WTC11 (cell line): ENCODE measurements around the gene ADCY2.

ENCODE experiments used
- CTCF ChIP-seq: fragments of 200-600 bp; IDR thresholded peaks from 2 replicates; pipeline ENCODE4 v1.8.0; 2022; ENCODE audit warnings: antibody characterized with exemption
- NR2C2 ChIP-seq: sonication (generic); formaldehyde crosslinking; IDR thresholded peaks from 2 replicates; pipeline ENCODE4 v1.8.0; 2022; ENCODE audit warnings: mild to moderate bottlenecking, missing genetic modification reagents
- TF ChIP-seq, protein P1 (sequence below): sonication (generic); formaldehyde crosslinking; IDR thresholded peaks from 2 replicates; pipeline ENCODE4 v1.8.1; 2023; ENCODE audit warnings: mild to moderate bottlenecking, missing genetic modification reagents, borderline replicate concordance

DNA sequence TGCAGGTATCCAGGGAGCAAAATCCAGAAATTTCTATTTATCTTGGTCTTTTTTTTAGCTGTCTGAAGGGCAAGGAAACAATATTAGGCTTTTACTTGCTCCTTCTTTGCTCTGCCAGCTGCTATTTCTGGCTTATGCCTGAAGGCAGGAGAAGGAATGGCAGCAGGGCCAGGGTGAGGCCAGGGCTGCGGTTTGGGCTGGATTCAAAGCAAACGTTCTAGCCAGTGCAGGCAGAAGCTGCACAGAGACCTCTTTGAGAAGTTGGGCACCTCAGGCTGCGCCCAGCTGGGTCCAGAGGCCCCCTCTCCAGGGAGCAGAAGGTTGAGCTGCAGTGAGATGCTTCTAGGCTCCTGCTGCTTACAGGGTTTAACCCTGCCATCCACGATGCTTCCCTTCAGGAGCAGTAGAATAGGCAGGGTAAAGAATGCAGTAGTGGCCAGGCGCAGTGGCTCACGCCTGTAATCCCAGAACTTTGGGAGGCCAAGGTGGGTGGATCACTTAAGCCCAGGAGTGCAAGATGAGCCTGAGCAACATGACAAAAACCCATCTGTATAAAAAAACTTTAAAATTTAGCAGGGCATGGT, 201.2 kb downstream of the ADCY2 start:
- TF ChIP-seq NR2C2 (CRISPR knock-in tag): no peak
- no peak for TF ChIP-seq CTCF
- TF ChIP-seq, protein P1, sequence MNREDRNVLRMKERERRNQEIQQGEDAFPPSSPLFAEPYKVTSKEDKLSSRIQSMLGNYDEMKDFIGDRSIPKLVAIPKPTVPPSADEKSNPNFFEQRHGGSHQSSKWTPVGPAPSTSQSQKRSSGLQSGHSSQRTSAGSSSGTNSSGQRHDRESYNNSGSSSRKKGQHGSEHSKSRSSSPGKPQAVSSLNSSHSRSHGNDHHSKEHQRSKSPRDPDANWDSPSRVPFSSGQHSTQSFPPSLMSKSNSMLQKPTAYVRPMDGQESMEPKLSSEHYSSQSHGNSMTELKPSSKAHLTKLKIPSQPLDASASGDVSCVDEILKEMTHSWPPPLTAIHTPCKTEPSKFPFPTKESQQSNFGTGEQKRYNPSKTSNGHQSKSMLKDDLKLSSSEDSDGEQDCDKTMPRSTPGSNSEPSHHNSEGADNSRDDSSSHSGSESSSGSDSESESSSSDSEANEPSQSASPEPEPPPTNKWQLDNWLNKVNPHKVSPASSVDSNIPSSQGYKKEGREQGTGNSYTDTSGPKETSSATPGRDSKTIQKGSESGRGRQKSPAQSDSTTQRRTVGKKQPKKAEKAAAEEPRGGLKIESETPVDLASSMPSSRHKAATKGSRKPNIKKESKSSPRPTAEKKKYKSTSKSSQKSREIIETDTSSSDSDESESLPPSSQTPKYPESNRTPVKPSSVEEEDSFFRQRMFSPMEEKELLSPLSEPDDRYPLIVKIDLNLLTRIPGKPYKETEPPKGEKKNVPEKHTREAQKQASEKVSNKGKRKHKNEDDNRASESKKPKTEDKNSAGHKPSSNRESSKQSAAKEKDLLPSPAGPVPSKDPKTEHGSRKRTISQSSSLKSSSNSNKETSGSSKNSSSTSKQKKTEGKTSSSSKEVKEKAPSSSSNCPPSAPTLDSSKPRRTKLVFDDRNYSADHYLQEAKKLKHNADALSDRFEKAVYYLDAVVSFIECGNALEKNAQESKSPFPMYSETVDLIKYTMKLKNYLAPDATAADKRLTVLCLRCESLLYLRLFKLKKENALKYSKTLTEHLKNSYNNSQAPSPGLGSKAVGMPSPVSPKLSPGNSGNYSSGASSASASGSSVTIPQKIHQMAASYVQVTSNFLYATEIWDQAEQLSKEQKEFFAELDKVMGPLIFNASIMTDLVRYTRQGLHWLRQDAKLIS: no peak
